ENCODE results near the gene SUPT7L.
"Not testable (repeated sequence)": the region's sequence is repeated elsewhere in the genome, so short reads cannot be mapped to it uniquely, and the experiment has no call there.

Gene SUPT7L

DNA sequence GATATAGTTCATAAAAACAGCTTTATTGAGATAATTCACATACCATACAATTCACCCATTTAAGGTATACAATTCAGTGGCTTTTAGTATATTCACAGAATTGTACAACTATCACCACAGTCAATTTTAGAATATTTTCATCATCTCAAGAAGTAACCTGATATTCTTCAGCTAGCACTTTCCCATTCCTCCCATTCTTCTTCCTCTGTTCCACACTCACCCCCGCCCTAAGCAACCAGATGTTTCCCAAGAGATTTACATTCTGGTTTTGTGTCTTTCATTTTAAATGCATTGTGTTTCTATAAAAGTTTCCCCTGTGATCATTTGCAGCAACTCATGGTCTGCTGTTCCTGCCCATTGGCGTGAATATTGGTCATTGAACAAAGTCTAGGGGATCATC is 29.1 kb downstream of the SUPT7L start:
- no peak for DNase-seq

DNA sequence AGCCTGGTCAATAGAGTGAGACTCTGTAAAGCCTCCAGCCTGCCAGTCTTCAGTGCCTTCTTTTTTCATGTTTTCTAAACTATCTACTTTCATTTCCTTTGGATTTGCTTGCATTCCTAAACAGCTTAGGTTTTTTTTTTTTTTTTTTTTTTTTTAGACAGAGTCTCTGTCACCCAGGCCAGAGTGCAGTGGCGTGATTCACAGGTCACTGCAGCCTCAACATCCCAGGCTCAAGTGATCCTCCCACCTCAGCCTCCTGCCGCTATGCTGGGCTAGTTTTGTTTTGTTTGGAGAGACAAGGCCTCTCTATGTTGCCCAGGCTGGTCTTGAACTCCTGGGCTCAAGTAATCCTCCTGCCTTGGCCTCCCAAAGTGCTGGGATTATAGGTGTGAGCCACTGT is 33.2 kb downstream of the SUPT7L start:
- DNase-seq, result not testable (repeated sequence)

DNA sequence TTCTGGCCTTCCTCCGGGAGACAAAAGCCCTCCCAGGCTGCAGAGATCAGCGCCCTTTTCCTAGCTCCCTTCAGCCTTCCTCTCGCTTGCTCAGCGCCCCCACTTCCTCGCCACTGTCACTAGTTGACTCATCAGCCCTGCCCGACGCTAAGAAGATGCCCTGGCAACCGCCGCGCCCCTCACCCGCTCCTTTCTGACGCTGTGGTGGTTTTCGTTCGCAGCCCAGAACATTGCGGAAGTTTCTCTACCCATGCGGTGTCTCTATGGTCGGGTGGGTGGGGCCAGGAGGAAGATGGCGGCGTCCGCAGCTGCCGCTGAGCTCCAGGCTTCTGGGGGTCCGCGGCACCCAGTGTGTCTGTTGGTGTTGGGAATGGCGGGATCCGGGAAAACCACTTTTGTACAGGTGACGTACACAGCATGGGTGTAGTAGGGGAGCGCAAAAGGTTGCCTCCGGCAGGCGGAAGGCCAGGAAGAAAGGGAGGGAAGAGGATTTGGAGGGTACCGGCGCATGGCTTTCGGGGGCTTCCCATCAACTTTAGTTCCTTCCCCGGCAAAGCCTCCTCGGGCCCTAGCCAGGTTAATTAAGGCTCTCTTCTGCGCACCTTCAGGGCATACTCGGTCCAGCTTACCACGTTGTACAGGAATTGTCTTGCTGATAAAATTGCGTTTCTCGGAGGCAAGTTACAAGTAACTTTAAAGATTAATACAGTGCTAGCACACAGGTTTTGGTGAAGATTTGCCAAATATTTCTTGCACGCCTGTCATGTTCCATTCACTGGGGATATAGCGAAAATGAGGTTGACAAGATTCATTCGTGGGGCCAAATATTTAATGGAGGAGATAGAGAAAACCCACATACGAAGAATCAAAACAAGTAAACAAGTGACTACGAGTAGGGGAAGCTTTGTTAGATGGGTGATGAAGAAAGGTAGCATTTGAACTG is 34.4 kb downstream of the SUPT7L start, which contains the start of the genes CCDC121 and GPN1:
TSS of gene CCDC121 (minus strand) at position 246 of the 943 bp plus-strand sequence. CDS start 1,213 bp downstream, outside the sequence.
TSS of gene GPN1 (plus strand) at position 284 of the 943 bp plus-strand sequence. CDS start at position 293, 9 bp downstream.
- peak; percentile 94 for DNase-seq

DNA sequence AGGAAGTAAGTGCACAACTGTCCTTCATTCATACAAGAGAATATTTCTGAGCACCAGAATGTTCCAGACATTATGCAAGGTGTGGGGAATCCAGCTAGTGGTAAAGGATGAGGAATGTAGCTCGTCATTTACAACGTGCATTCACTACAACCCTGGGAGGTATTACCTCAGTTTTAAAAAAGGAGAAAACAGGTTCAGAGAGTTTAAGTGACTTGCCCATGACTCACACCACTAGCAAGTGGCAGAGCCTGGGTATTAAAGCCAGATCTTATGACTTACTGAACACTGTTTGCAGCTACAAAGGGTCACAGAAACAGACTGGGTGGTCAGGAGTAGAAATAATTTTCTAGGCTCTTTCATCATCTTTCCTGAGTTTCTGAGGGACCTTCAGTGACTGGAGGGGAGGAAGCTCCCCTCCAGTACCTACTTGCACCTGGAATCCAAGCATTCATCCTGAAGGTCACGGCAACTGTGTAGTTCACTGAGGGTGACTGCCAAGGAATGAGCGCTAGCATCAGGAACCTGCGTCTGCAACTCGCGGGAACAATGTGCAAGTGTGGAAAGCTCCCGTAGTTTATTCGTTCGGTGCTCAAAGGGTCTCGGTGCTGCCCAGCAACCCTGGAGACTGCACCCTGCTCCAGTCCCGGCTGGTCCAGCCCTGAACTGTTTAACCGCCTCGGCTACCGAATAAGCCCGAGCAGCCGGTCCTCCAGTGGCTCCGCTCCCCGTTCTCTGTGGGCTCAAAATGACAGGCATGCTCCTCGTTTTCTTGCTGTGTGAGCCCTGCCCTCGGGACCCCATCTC is 35.2 kb downstream of the SUPT7L start:
- no peak for DNase-seq

DNA sequence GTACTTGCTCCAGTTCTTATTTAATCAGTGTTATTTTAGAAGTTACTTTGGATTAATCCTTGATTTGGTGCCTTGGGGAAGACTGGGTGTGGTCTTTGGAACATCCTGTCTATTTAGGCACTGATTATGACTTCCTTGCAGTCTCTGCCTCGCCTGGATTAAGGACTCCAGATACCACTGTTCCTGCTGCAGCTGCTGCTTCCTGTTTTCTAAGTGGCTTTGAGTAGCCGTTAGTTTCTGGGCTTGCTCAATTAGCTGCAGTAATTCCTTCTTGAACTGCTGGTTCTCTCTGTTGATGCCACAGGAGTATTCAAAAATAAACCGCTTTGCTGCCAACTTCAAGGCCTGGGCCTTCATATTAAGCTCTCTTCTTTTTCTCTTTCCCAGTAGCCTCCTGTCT is 36.5 kb downstream of the SUPT7L start:
- DNase-seq, result not testable (repeated sequence)

DNA sequence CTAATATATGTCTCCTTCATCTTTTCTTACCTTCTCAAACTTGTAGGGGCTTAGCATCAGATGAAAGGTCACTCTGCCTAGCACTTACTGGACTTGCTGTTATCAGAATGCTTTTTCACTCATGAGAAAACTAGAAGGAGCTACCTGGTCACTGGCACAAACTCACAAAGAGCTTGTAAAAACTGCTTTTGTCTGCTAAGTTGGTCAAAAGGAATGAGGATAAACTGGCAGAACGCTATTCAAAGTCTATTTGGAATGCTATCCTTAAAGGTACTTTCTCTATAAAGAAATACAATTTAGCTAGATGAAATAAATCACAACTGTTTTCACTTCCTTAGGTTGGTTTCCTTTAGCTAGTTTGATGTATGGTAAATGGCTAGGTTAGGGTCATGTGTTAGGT is 37.1 kb downstream of the SUPT7L start:
- DNase-seq, result not testable (repeated sequence)

DNA sequence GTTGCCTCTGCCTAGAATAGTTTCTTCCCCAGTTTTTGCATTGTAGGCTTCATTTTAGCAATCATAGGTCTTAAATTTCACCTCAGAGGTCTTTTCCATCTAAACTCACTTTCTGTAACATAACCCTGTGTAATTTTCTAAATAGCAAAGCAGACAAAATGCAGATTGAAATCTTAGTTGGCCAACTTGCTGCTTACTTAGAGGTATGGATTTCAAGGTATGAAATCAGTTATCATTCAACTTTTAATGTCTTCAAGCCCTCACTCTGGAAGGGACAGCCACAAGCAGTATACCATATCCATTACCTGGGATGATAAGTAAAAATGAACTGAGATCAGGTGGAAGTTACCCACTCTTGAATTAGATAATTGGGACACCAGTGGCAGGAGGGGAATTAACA is 38.5 kb downstream of the SUPT7L start:
- DNase-seq, result no peak

DNA sequence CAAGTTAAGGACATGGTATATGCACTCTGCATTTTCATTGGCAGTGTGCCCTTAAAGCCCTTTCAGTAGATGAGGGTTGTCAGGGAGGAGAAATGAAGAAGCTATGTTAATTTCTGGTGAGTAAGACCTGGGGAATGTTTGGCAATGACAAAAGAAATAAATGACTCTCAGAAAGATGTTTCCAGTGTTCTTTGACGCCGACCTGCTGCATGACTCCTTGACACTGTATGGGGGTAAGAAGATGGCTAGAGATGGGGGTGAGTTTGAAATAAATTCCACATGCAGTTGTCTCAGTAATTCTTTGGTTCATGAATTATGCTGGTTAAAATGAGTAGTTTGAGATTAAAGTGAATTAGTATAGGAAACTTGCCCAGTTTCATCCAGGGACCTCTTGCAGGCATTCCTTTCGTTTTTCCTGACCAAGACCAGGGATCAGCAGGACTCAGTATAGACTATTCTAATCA is 40.5 kb downstream of the SUPT7L start:
- DNase-seq, result no peak

DNA sequence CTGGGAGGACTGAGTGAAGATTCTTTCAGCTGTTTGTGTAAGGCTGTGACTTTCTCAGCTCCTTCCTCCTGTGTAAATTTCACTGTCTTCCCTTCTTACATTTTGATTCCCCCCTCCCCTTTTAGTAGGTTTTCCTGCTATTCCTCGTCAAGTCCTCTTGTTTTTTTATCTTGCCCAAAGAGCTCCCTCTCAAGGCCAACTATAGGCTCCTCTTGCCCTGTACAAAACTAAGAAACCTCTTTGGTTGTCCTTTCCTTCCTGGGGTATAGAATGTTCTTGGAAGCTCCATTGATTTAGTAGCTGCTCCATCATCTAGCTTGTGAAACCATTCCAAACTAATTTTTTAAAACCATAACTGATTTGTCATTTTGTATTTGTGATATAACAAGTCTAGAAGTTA is 41.9 kb downstream of the SUPT7L start:
- no peak for DNase-seq

DNA sequence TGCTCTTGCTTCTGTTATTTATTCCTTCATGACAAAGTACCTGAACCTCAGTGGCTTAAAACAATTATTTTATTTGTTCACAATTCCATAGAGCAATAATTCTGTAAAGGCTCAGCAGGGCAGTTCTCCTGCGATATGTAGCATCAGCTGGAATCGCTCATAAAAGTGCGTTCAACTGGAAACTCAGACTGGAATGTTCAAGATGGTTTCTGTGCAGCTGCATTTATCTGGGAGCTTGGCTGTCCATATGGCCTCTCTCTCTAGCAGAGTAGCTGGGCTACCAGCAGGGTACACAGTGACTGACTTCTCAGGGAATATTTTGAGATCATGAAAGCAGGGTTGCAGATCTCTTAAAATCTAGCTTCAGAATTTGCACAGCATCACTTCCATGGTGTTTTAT is 48.1 kb downstream of the SUPT7L start:
- DNase-seq, result no peak

DNA sequence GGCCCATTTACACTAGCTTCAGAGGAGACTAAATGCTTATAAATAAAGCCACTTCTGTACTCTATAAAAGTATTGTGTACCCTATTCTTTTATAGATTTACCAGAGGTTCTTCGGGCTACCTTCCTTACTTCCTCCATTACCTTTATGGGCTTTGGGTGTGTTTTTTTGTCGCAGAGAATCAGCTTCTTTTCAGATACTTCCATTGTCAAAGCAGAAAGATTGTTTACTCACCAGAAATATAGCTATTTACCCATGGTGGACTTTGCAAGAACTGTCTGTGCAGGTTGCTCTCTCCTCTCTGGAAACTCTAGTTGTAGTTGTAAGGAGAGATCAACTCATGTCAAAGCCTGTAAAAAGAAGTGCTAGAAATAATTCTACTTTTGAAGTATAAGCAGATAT is 49.4 kb downstream of the SUPT7L start:
- no peak for DNase-seq

DNA sequence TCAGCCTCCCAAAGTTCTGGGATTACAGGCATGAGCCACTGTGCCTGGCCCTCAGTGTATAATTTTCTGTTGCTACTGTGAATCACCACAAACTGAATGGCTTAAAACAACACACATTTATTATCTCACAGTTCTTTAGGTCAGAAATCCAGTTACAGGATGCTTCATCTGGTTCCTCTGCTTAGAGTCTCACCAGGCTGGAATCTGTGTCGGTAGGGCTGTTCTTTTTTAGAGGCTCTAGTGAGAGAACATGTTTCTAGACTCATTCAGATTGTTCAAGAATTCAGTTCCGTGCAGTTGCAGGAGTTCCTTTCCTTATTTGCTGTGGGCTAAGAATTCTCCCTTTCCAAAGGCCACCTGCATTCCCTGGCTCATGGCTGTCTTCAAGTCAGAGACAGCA is 56.8 kb downstream of the SUPT7L start:
- DNase-seq, result no peak
